Lower lobe of right lung (tissue), 2 donors: ENCODE results near the gene PHOSPHO2. TPM values are rescaled to one million over a fixed set of nuclear protein-coding genes. Genes with fewer than 3 reads are reported as not detected.
A peak's percentile ranks its signal among the peaks of the same experiment; 100 is the strongest.

Experiments used
- ATAC-seq, 2 donors: fragments of 200-7000 bp; cut with Tn5 transposase; one replicate each; pipeline ENCODE4 v1.9.1; 2020 to 2022; ENCODE audit warnings: mild to moderate bottlenecking in 2 of 2, moderate library complexity in 2 of 2
- DNase-seq: peaks from one replicate; pipeline ENCODE4 v3.0.0-alpha.2; 2020
- H3K27ac ChIP-seq: fragments of 200-600 bp; one replicate; pipeline ENCODE4 v1.8.0; 2022
- H3K27me3 ChIP-seq: fragments of 200-600 bp; one replicate; pipeline ENCODE4 v1.8.0; 2022; ENCODE audit warnings: low read depth
- H3K36me3 ChIP-seq: fragments of 200-600 bp; one replicate; pipeline ENCODE4 v1.8.0; 2022; ENCODE audit warnings: mild to moderate bottlenecking
- H3K4me1 ChIP-seq: fragments of 200-600 bp; one replicate; pipeline ENCODE4 v1.8.0; 2022
- H3K4me3 ChIP-seq: fragments of 200-600 bp; one replicate; pipeline ENCODE4 v1.8.0; 2022; ENCODE audit warnings: mild to moderate bottlenecking
- H3K9me3 ChIP-seq: fragments of 200-600 bp; one replicate; pipeline ENCODE4 v1.8.0; 2022
- CTCF ChIP-seq: fragments of 200-600 bp; IDR thresholded peaks from one replicate; pipeline ENCODE4 v1.8.0; 2022; ENCODE audit warnings: antibody characterized with exemption, mild to moderate bottlenecking
- intact Hi-C: fragments of 100-400 bp; cut with DNase I; formaldehyde crosslinking; loops from one replicate; pipeline ENCODE4 v1.11.0; 2022
- total RNA-seq: library from RNA; stranded (reverse); fragmentation: NEBNext Ultra II Directional; extraction: Animal tissue kit (Norgen Biotek cat#: 25700); gene quantifications from one replicate; pipeline ENCODE4 v1.2.1, GENCODE V29; 2021
- donor health status: DM: no; HTN: yes; CAD: no; lungs with severe emphysema.

The PHOSPHO2 gene
- total RNA-seq, 1 donor from 2014 or later: 6.1 TPM

- Histone ChIP-seq H3K27ac (no peak overlapping the region), H3K4me3 (peak overlapping the region; percentile 26), H3K4me1 (peaks cover 3% of the 10 kb centered on the region), H3K27me3 (no peaks in the 10 kb centered on the region), H3K9me3 (no peaks in the 10 kb centered on the region), H3K36me3 (no peaks in the 10 kb centered on the region)
- no peak for DNase-seq
- no peak for TF ChIP-seq CTCF
- ATAC-seq: no peak
- intact Hi-C loops: no loop called here
Measured at GRCh38 chr2:169736902-169737301, 42.6 kb downstream of the PHOSPHO2 start.

DNA sequence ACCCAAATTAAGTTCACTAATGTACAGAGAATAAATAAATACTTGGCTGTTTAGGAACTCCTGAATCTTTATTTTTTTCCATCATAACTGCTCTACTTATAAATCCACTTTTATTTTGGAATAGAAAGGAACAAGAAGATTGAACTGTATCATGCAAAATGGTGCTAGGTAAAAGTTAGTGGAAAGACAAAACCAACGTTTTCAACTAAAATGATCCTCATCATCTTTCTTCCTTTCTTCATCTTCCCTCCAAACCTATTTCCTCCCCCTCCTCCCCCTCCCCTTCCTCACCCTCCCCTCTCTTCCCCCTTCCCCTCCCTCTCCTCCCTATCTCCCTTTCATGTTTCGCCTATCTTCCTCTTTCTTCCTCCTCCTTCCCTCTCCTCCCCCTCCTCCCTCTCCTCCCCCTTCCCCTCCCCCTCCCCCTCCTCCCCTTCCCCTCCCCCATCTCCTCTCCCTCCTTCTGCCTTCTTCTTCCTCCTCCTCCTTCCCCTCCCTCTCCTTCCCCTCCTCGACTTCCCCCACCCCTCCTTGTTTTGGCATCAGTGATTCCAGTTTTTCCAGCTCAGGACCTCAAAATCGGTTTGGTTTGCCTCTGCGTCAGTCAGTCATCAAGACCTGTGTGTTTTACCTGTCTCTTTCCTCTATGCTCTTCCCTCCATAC lies 44.4 kb downstream of the PHOSPHO2 start:
- H3K27me3 ChIP-seq: no peaks in the 10 kb centered on the region
- DNase-seq: no peak
- intact Hi-C loops: no loop called here
- no peak overlapping the region for H3K27ac ChIP-seq
- no peaks in the 10 kb centered on the region for H3K36me3 ChIP-seq
- TF ChIP-seq CTCF: no peak
- no peaks in the 10 kb centered on the region for H3K9me3 ChIP-seq
- no peaks in the 10 kb centered on the region for H3K4me1 ChIP-seq
- no peak overlapping the region for H3K4me3 ChIP-seq
- ATAC-seq: no peak

GRCh38 chr2:169739351-169739750 lies 45.1 kb downstream of the PHOSPHO2 start:
- no peaks in the 10 kb centered on the region for H3K9me3 ChIP-seq
- no peak overlapping the region for H3K27ac ChIP-seq
- intact Hi-C loops: no loop called here
- H3K4me3 ChIP-seq: no peak overlapping the region
- DNase-seq: no peak
- H3K27me3 ChIP-seq: no peaks in the 10 kb centered on the region
- H3K4me1 ChIP-seq: no peaks in the 10 kb centered on the region
- H3K36me3 ChIP-seq: no peaks in the 10 kb centered on the region
- no peak for TF ChIP-seq CTCF
- no peak for ATAC-seq

DNA sequence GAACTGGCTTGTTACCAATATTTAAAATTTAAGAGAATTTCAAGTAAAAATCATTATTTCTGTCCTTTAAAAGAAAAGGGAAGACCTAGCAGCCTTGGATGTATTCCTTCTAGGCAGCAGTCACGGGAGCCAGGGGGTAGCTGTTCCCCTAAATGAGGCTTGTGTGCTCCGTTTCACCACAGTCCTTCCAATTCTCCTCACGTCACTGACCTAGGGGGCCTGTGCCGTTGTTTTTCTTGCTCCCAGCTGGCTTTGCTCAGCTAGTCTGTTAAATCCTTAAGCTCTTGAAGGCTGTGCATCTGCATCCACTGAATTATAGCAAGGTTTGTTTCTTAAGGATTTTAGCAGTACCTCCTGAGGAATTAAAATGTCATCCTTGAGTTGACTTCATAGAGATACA lies 49.3 kb downstream of the PHOSPHO2 start:
- no peak for TF ChIP-seq CTCF
- no peaks in the 10 kb centered on the region for H3K9me3 ChIP-seq
- H3K27me3 ChIP-seq: no peaks in the 10 kb centered on the region
- ATAC-seq: no peak
- no peak for DNase-seq
- no peaks in the 10 kb centered on the region for H3K4me1 ChIP-seq
- no peak overlapping the region for H3K4me3 ChIP-seq
- H3K36me3 ChIP-seq: no peaks in the 10 kb centered on the region
- no peak overlapping the region for H3K27ac ChIP-seq
- intact Hi-C loops: no loop called here

DNA sequence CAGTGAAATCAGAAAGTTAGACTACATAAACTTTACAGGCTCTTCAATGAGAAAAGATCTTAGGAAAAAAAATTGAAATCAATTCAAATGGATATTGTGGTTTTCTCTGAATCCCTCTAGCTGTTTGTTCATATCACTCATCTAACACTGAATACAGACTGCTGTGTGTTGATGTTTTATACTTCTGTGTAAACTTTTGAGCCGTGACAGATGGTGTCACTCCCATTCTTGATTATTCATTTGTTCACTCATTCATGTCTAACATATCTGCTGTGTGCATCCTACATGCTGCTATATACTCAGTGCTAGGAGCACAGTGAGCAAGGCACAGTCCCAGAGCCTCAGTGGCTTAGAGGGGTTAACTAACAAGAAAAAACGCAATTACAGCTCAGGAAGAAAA lies 52.0 kb downstream of the PHOSPHO2 start:
- TF ChIP-seq CTCF: no peak
- no peak overlapping the region for H3K4me3 ChIP-seq
- H3K27ac ChIP-seq: no peak overlapping the region
- H3K36me3 ChIP-seq: no peaks in the 10 kb centered on the region
- no peaks in the 10 kb centered on the region for H3K4me1 ChIP-seq
- no peaks in the 10 kb centered on the region for H3K27me3 ChIP-seq
- DNase-seq: no peak
- ATAC-seq: no peak
- no peaks in the 10 kb centered on the region for H3K9me3 ChIP-seq
- intact Hi-C loops: no loop called here
